PC-3 (cell line): ENCODE results near the gene PEX13. TPM values are rescaled to one million over a fixed set of nuclear protein-coding genes. Genes with fewer than 3 reads are reported as not detected.

Experiments
- ATAC-seq: fragments of 200-7000 bp; cut with Tn5 transposase; 2 replicates; pipeline ENCODE4 v1.9.1; 2020; ENCODE audit warnings: mild to moderate bottlenecking, moderate library complexity
- BruUV-seq: library from RNA; stranded (reverse); fragments of 400-500 nt; replicated peaks from 2 replicates; lab custom pipeline; 2021; lab: Mats Ljungman, UMichigan
- CTCF ChIA-PET: fragments of 300-600 bp; sonication (Branson Sonifier 250); formaldehyde crosslinking; loops from one replicate; lab custom pipeline; 2022; ENCODE audit warnings: antibody characterized with exemption; lab: Charles Lee
- POLR2A ChIA-PET: fragments of 300-600 bp; sonication (Branson Sonifier 250); formaldehyde crosslinking; loops from one replicate; lab custom pipeline; 2022; ENCODE audit warnings: antibody characterized with exemption; ENCODE audit not compliant: unreplicated experiment; lab: Charles Lee
- DNase-seq: peaks from one replicate; pipeline ENCODE4 v3.0.0-alpha.2; 2015
- H2AFZ ChIP-seq: fragments of 300-600 bp; sonication (generic); 2 replicates; pipeline ENCODE4 v1.6.0; 2016; ENCODE audit warnings: antibody characterized with exemption, low read length
- H3F3A ChIP-seq: fragments of 300-600 bp; sonication (generic); one replicate; pipeline ENCODE4 v1.6.0; 2017; ENCODE audit warnings: antibody characterized with exemption, low read length, control low read depth, mild to moderate bottlenecking; ENCODE audit not compliant: unreplicated experiment
- H3K27ac ChIP-seq: fragments of 300-600 bp; sonication (generic); 2 replicates; pipeline ENCODE4 v1.5.1; 2016; ENCODE audit warnings: mild to moderate bottlenecking, low read length
- H3K27me3 ChIP-seq: fragments of 300-600 bp; sonication (generic); 2 replicates; pipeline ENCODE4 v1.6.1; 2016; ENCODE audit warnings: low read length, mixed read lengths
- H3K36me3 ChIP-seq: fragments of 300-600 bp; sonication (generic); 2 replicates; pipeline ENCODE4 v1.6.1; 2016; ENCODE audit warnings: low read depth, mixed run types, low read length, mixed read lengths
- H3K4me1 ChIP-seq: fragments of 300-600 bp; sonication (generic); 2 replicates; pipeline ENCODE4 v1.5.1; 2016; ENCODE audit warnings: low read length; ENCODE audit not compliant: insufficient read depth
- H3K4me2 ChIP-seq: fragments of 300-600 bp; sonication (generic); 2 replicates; pipeline ENCODE4 v1.6.0; 2016; ENCODE audit warnings: low read length
- H3K4me3 ChIP-seq: fragments of 300-600 bp; sonication (generic); 2 replicates; pipeline ENCODE4 v1.5.1; 2016; ENCODE audit warnings: mild to moderate bottlenecking, low read length, mixed read lengths
- H3K79me2 ChIP-seq: fragments of 300-600 bp; sonication (generic); 2 replicates; pipeline ENCODE4 v1.6.1; 2017; ENCODE audit warnings: low read length, mixed read lengths
- H3K9ac ChIP-seq: fragments of 300-600 bp; sonication (generic); 2 replicates; pipeline ENCODE4 v1.6.0; 2016; ENCODE audit warnings: mild to moderate bottlenecking, low read length
- H3K9me2 ChIP-seq: fragments of 300-600 bp; sonication (generic); replicated peaks from 2 replicates; pipeline ENCODE4 v1.6.1; 2016; ENCODE audit warnings: mixed run types, low read length, mixed read lengths
- H3K9me3 ChIP-seq: fragments of 300-600 bp; sonication (generic); 2 replicates; pipeline ENCODE4 v1.6.1; 2016; ENCODE audit warnings: low read length, mixed read lengths
- H4K20me1 ChIP-seq: fragments of 300-600 bp; sonication (generic); 2 replicates; pipeline ENCODE4 v1.6.1; 2016; ENCODE audit warnings: low read length, mixed read lengths
- EZH2 ChIP-seq: fragments of 300-600 bp; sonication (generic); IDR thresholded peaks from one replicate; pipeline ENCODE4 v1.6.1; 2017; ENCODE audit warnings: antibody characterized with exemption, mild to moderate bottlenecking, low read length; ENCODE audit not compliant: unreplicated experiment
- EZH2phosphoT487 ChIP-seq: fragments of 300-600 bp; sonication (generic); IDR thresholded peaks from 2 replicates; pipeline ENCODE4 v1.6.1; 2018; ENCODE audit warnings: mild to moderate bottlenecking, antibody characterized with exemption, low read length, borderline replicate concordance
- intact Hi-C: fragments of 100-400 bp; cut with micrococcal nuclease; formaldehyde crosslinking; loops from 2 replicates; pipeline ENCODE4 v1.9.0; 2023
- total RNA-seq: library from RNA; depleted of rRNA; stranded (reverse); fragments of >200 nt; gene quantifications from 2 replicates; pipeline ENCODE4 v1.2.3, GENCODE V29; 2014
- TF ChIP-seq, protein P1 (sequence below): fragments of 300-600 bp; sonication (generic); conservative IDR thresholded peaks from 2 replicates; pipeline ENCODE4 v1.5.1; 2017; ENCODE audit warnings: antibody characterized with exemption, low read depth, mild to moderate bottlenecking, low read length

PEX13 gene
- total RNA-seq, 1 experiment from 2014 or later: 37.7 TPM

DNA sequence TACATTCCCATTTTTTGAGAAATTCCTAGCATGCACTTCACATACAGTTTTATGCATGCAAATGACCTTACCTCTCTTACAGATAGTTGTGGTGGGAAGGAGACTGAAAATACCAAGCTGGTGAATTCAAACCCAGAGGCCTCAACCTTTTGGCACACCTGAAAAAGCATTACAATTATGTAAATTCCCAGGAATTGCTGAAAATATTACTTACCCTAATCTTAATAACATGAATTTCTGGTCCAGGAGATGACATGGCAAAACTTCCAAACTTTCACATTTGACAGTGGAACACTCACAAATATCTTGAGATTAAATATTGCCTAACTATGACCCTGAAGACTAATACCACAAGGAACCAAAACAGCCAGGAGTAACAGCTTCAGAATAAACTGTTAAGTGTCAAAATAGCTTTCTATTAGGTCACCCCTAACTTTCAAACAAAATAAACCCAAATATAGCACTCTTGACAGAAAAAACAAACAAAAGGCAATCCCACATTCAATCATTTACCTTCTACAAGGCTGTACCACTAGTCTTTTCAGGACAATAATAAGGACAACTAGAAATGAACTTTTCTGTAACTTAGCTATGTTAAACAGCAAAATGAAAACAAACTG lies 10.9 kb upstream of the PEX13 start:
- H3F3A ChIP-seq: peaks cover under 1% of the 10 kb centered on the region
- ATAC-seq: no peak
- CTCF ChIA-PET: no interaction called here

DNA sequence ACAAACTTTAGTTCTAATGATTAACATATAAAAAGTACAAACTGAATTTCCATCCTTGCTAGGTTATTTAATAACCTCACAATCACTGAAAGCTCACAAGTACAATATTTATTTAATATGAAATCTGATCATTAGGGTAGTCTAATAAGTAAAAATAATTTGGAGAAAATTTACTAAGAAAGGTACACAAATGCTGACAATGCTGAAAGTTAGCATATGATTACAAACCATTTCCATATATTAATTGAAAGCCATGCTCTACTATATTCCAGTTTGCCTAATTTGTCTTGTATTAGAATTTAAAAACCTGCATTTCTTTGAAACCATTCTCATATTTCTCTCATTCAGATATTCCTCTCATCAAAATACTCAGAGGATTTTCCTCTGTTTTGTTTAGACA lies 8.2 kb upstream of the PEX13 start:
- POLR2A ChIA-PET: no interaction called here
- intact Hi-C loops: no loop called here

More for the DNA sequence above, 10.9 kb upstream of the PEX13 start:
- H3K4me3 ChIP-seq: no peak overlapping the region
- no peak for TF ChIP-seq EZH2phosphoT487
- TF ChIP-seq, protein P1, sequence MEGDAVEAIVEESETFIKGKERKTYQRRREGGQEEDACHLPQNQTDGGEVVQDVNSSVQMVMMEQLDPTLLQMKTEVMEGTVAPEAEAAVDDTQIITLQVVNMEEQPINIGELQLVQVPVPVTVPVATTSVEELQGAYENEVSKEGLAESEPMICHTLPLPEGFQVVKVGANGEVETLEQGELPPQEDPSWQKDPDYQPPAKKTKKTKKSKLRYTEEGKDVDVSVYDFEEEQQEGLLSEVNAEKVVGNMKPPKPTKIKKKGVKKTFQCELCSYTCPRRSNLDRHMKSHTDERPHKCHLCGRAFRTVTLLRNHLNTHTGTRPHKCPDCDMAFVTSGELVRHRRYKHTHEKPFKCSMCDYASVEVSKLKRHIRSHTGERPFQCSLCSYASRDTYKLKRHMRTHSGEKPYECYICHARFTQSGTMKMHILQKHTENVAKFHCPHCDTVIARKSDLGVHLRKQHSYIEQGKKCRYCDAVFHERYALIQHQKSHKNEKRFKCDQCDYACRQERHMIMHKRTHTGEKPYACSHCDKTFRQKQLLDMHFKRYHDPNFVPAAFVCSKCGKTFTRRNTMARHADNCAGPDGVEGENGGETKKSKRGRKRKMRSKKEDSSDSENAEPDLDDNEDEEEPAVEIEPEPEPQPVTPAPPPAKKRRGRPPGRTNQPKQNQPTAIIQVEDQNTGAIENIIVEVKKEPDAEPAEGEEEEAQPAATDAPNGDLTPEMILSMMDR: no peak
- TF ChIP-seq EZH2: no peak
- no peaks in the 10 kb centered on the region for H3K36me3 ChIP-seq
- no peak for DNase-seq
- H3K4me2 ChIP-seq: no peak overlapping the region
- no peaks in the 10 kb centered on the region for H4K20me1 ChIP-seq
- H3K9me3 ChIP-seq: no peaks in the 10 kb centered on the region
- no peaks in the 10 kb centered on the region for H3K79me2 ChIP-seq
- no peak overlapping the region for H2AFZ ChIP-seq
- peaks cover 15% of the 10 kb centered on the region for H3K4me1 ChIP-seq
- POLR2A ChIA-PET: interaction anchor here (0.6 kb wide), 1 partner anchor 9 kb away, joined by 4 read pairs; no protein-coding TSS in a partner anchor
- intact Hi-C loops: no loop called here
- no peaks in the 10 kb centered on the region for H3K27me3 ChIP-seq
- no peak overlapping the region for H3K27ac ChIP-seq
- no peak overlapping the region for H3K9ac ChIP-seq
- no peaks in the 10 kb centered on the region for H3K9me2 ChIP-seq
- BruUV-seq: no TSS peak

More for the DNA sequence above, 8.2 kb upstream of the PEX13 start:
- Histone ChIP-seq H4K20me1 (no peaks in the 10 kb centered on the region), H3K9ac (no peak overlapping the region), H3K9me2 (no peaks in the 10 kb centered on the region), H3K79me2 (peaks cover 16% of the 10 kb centered on the region), H3K27ac (no peak overlapping the region), H3K9me3 (no peaks in the 10 kb centered on the region), H3F3A (peaks cover 6% of the 10 kb centered on the region), H3K4me2 (no peak overlapping the region), H3K27me3 (no peaks in the 10 kb centered on the region), H3K4me1 (peaks cover 31% of the 10 kb centered on the region), H2AFZ (no peak overlapping the region), H3K36me3 (no peaks in the 10 kb centered on the region), H3K4me3 (no peak overlapping the region)
- CTCF ChIA-PET: no interaction called here
- DNase-seq: no peak
- ATAC-seq: no peak
- BruUV-seq: no TSS peak
- TF ChIP-seq EZH2phosphoT487 (no peak), EZH2 (no peak)
- TF ChIP-seq, protein P1: no peak
